Measurements from ENCODE around the gene LRRC56. TPM values are rescaled to one million over a fixed set of nuclear protein-coding genes. Genes with fewer than 3 reads are reported as not detected.
A peak's percentile ranks its signal among the peaks of the same experiment; 100 is the strongest.

LRRC56 gene
- polyA plus RNA-seq, 1 donor (not counting 4 experiments of a cell fraction or from before 2014, with no cell fraction given) = 0.28 TPM

GRCh38 chr11:559712-560304, 22.5 kb downstream of the LRRC56 start:
- H3K9ac ChIP-seq (ENCODE audit: control insufficient read depth, extremely low read depth, insufficient read depth, low read length) = peak overlapping the region; percentile 56
- FAIRE-seq (no peak), DNase-seq (ENCODE audit: low read depth, low spot score) (no peak)
- dilution Hi-C loops (cut with MboI; ENCODE audit: extremely low pct_ligation_motif_present, low sequenced_read_pairs) = no loop called here
- no peaks in the 10 kb centered on the region for H3K9me1 ChIP-seq (ENCODE audit: control insufficient read depth, extremely low read depth, insufficient read depth, low read length)
- H3K36me3 ChIP-seq (ENCODE audit: control insufficient read depth in 2 of 2, extremely low read depth in 1 of 2, insufficient read depth in 2 of 2, low read length in 2 of 2) = peaks cover 4 to 16% of the 10 kb centered on the region in 2 experiments
- peak overlapping the region; percentile 39 for H3K27ac ChIP-seq (ENCODE audit: control insufficient read depth, insufficient read depth, low read length)
- H3K4me1 ChIP-seq (ENCODE audit: control insufficient read depth, extremely low read depth, insufficient read depth, low read length) = peaks cover 15% of the 10 kb centered on the region
- no peak overlapping the region for H2AFZ ChIP-seq (ENCODE audit: control insufficient read depth, low read length)
- H3K79me2 ChIP-seq (ENCODE audit: control insufficient read depth, insufficient read depth, low read length) = peaks cover 16% of the 10 kb centered on the region
- H3K27me3 ChIP-seq (ENCODE audit: control insufficient read depth, extremely low read depth, insufficient read depth, low read length) = peaks cover 24% of the 10 kb centered on the region
- no peak for TF ChIP-seq CTCF (optimal IDR thresholded peaks at IDR 0.05 in 1 of 3, IDR thresholded peaks at IDR 0.05 in 1 of 3, conservative IDR thresholded peaks at IDR 0.05 in 1 of 3; ENCODE audit: extremely low read depth in 1 of 3, insufficient read depth in 2 of 3, low read length in 3 of 3)
- TF ChIP-seq EZH2 (IDR thresholded peaks at IDR 0.05; ENCODE audit: low read length) = no peak
- H3K9me3 ChIP-seq (ENCODE audit: control insufficient read depth, low read depth, low read length) = no peaks in the 10 kb centered on the region
- no peaks in the 10 kb centered on the region for H4K20me1 ChIP-seq (ENCODE audit: control insufficient read depth, extremely low read depth, insufficient read depth, low read length)
- peak overlapping the region; percentile 50 to 62 (median 51) for H3K4me3 ChIP-seq (ENCODE audit: control insufficient read depth in 2 of 3, extremely low read depth in 1 of 3, insufficient read depth in 2 of 3, low read depth in 1 of 3, low read length in 3 of 3)
- H3K4me2 ChIP-seq (ENCODE audit: control insufficient read depth, extremely low read depth, insufficient read depth, low read depth, low read length) = peak overlapping the region; percentile 78

GRCh38 chr11:560305-561147, 23.2 kb downstream of the LRRC56 start, which contains the start of the genes LMNTD2 and RASSF7:
Gene LMNTD2, minus strand, starts transcription at chr11:560738. Its CDS starts 22 bp downstream, at chr11:560716.
Gene RASSF7, plus strand, starts transcription at chr11:560970. Its CDS starts 799 bp downstream, at chr11:561769.
- Histone ChIP-seq H3K9ac (ENCODE audit: control insufficient read depth, extremely low read depth, insufficient read depth, low read length) (peak within 1 kb of the TSS; percentile 73), H2AFZ (ENCODE audit: control insufficient read depth, low read length) (peak within 1 kb of the TSS; percentile 22), H3K79me2 (ENCODE audit: control insufficient read depth, insufficient read depth, low read length) (peaks cover 16% of the 10 kb centered on the region), H4K20me1 (ENCODE audit: control insufficient read depth, extremely low read depth, insufficient read depth, low read length) (no peaks in the 10 kb centered on the region), H3K4me1 (ENCODE audit: control insufficient read depth, extremely low read depth, insufficient read depth, low read length) (peaks cover 15% of the 10 kb centered on the region), H3K4me2 (ENCODE audit: control insufficient read depth, extremely low read depth, insufficient read depth, low read depth, low read length) (peak within 1 kb of the TSS; percentile 93), H3K9me3 (ENCODE audit: control insufficient read depth, low read depth, low read length) (no peaks in the 10 kb centered on the region), H3K9me1 (ENCODE audit: control insufficient read depth, extremely low read depth, insufficient read depth, low read length) (no peaks in the 10 kb centered on the region), H3K27me3 (ENCODE audit: control insufficient read depth, extremely low read depth, insufficient read depth, low read length) (peaks cover 20% of the 10 kb centered on the region), H3K36me3 (ENCODE audit: control insufficient read depth in 2 of 2, extremely low read depth in 1 of 2, insufficient read depth in 2 of 2, low read length in 2 of 2) (peaks cover 4 to 16% of the 10 kb centered on the region in 2 experiments), H3K27ac (ENCODE audit: control insufficient read depth, insufficient read depth, low read length) (peak within 1 kb of the TSS; percentile 39), H3K4me3 (ENCODE audit: control insufficient read depth in 2 of 3, extremely low read depth in 1 of 3, insufficient read depth in 2 of 3, low read depth in 1 of 3, low read length in 3 of 3) (peak within 1 kb of the TSS; percentile 62 to 91 (median 74))
- dilution Hi-C loops (cut with MboI; ENCODE audit: extremely low pct_ligation_motif_present, low sequenced_read_pairs) = no loop called here
- no peak for TF ChIP-seq CTCF (optimal IDR thresholded peaks at IDR 0.05 in 1 of 3, IDR thresholded peaks at IDR 0.05 in 1 of 3, conservative IDR thresholded peaks at IDR 0.05 in 1 of 3; ENCODE audit: extremely low read depth in 1 of 3, insufficient read depth in 2 of 3, low read length in 3 of 3)
- no peak for TF ChIP-seq EZH2 (IDR thresholded peaks at IDR 0.05; ENCODE audit: low read length)
- FAIRE-seq (no peak), DNase-seq (ENCODE audit: low read depth, low spot score) (no peak)
